ENCODE measurements around the gene KCNIP3. TPM values are rescaled to one million over a fixed set of nuclear protein-coding genes. Genes with fewer than 3 reads are reported as not detected.

Gene KCNIP3
- total and polyA plus RNA-seq, 12 donors: 2.1 to 8.0 (median 3.9) TPM

GRCh38 chr2:95359031-95359430, 61.9 kb downstream of the KCNIP3 start:
- Histone ChIP-seq H3K27me3 (no peaks in the 10 kb centered on the region), H3K9me3 (peaks cover 0 to 8% (median 0%) of the 10 kb centered on the region in 11 donors), H3K4me3 (no peak overlapping the region), H3K4me1 (peaks cover 0 to 5% (median 0%) of the 10 kb centered on the region in 9 donors), H3K27ac (peak overlapping the region in 1 of 10 donors; percentile 20), H3K36me3 (no peaks in the 10 kb centered on the region)
- DNase-seq: no peak
- WGBS, 2 donors: 71 to 74% methylated on average over 3 of the region's 3 CpGs
- intact Hi-C loops (cut with DNase I): no loop called here
- ATAC-seq: peak in 4 of 8 donors; percentile 27 to 61 (median 37)
- TF ChIP-seq, protein P1, sequence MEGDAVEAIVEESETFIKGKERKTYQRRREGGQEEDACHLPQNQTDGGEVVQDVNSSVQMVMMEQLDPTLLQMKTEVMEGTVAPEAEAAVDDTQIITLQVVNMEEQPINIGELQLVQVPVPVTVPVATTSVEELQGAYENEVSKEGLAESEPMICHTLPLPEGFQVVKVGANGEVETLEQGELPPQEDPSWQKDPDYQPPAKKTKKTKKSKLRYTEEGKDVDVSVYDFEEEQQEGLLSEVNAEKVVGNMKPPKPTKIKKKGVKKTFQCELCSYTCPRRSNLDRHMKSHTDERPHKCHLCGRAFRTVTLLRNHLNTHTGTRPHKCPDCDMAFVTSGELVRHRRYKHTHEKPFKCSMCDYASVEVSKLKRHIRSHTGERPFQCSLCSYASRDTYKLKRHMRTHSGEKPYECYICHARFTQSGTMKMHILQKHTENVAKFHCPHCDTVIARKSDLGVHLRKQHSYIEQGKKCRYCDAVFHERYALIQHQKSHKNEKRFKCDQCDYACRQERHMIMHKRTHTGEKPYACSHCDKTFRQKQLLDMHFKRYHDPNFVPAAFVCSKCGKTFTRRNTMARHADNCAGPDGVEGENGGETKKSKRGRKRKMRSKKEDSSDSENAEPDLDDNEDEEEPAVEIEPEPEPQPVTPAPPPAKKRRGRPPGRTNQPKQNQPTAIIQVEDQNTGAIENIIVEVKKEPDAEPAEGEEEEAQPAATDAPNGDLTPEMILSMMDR (IDR thresholded peaks at IDR 0.05): no peak

GRCh38 chr2:95359501-95359930, 62.4 kb downstream of the KCNIP3 start:
- TF ChIP-seq, protein P1 (IDR thresholded peaks at IDR 0.05): no peak
- no peak for DNase-seq
- intact Hi-C loops (cut with DNase I): no loop called here

DNA sequence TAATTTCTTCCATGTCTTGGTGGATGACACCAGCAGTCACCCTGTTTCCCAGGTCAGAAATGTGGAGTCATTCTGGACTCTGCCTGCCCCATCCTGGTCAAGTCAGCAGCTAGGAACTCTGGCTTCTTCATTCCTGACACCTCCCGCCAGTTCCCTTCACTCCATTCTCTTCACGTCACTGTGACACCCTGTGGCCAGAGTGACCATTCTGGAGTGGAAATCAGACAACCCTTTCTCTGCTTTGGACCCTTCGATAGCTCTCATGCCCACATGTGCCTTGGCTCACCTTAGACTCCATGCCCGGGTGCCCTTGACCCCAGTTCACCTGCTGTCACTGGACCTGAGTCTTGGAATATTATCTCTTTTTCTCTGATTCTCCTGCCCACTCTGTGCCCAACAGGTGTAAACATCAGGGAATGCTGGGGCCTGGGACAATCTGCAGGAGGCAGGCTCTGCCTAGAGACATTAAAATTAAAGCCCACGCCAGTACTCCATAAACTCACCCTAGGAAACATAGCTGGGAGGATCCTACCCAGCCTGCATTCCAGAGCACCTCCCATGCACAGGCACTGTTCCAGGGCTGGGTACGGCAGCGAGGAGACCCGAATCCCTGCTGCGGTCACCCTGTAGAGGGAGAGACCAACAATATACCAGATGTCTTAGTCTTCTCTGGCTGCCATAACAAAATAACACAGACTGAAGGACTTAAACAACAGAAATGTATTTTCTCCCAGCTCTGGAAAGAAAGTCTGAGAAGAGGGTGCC, 64.3 kb downstream of the KCNIP3 start:
- no peak overlapping the region for H3K4me3 ChIP-seq
- TF ChIP-seq, protein P1 (IDR thresholded peaks at IDR 0.05): no peak
- H3K9me3 ChIP-seq: no peaks in the 10 kb centered on the region
- WGBS, 2 donors: 80 to 81% methylated on average over 9 of the region's 9 CpGs
- intact Hi-C loops (cut with DNase I): no loop called here
- DNase-seq (no peak), ATAC-seq (peak in 1 of 8 donors; percentile 38)
- H3K36me3 ChIP-seq: no peaks in the 10 kb centered on the region
- no peak overlapping the region for H3K27ac ChIP-seq
- peaks cover 0 to 5% (median 0%) of the 10 kb centered on the region in 9 donors for H3K4me1 ChIP-seq
- H3K27me3 ChIP-seq: no peaks in the 10 kb centered on the region

More at GRCh38 chr2:95359501-95359930, 62.4 kb downstream of the KCNIP3 start:
- ATAC-seq: peak in 2 of 8 donors; percentile 11 to 28
- WGBS, 2 donors: 73 to 78% methylated on average over 5 of the region's 5 CpGs
- peak overlapping the region in 1 of 10 donors; percentile 20 for H3K27ac ChIP-seq
- H3K4me1 ChIP-seq: peaks cover 0 to 5% (median 0%) of the 10 kb centered on the region in 9 donors
- no peaks in the 10 kb centered on the region for H3K36me3 ChIP-seq
- H3K4me3 ChIP-seq: no peak overlapping the region
- H3K27me3 ChIP-seq: no peaks in the 10 kb centered on the region
- peaks cover 0 to 8% (median 0%) of the 10 kb centered on the region in 11 donors for H3K9me3 ChIP-seq

DNA sequence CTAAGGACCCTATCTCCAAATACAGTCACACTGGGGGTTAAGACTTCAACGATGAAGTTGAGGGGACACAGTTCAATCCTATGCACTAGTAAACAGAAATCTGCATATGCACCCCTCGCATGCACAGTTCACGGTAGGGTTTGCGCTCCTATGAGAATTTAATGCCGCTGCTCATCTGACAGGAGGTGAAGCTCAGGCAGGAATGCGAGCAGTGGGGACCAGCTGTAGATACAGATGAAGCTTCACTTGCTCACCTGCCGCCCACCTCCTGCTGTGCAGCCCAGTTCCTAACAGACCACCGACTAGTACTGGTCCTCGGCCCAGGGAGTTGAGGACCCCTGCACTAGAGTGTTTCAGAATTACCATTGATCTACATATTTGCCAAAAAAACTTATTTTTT, 65.3 kb downstream of the KCNIP3 start:
- DNase-seq (no peak), ATAC-seq (no peak)
- TF ChIP-seq, protein P1 (IDR thresholded peaks at IDR 0.05): no peak
- Histone ChIP-seq H3K9me3 (no peaks in the 10 kb centered on the region), H3K27me3 (no peaks in the 10 kb centered on the region), H3K4me3 (no peak overlapping the region), H3K27ac (no peak overlapping the region), H3K36me3 (no peaks in the 10 kb centered on the region), H3K4me1 (peaks cover 0 to 5% (median 0%) of the 10 kb centered on the region in 9 donors)
- 85 to 87% methylated on average over 9 of the region's 9 CpGs for WGBS, 2 donors
- intact Hi-C loops (cut with DNase I): no loop called here
